ENCODE results near the gene BCL11A.

DNA sequence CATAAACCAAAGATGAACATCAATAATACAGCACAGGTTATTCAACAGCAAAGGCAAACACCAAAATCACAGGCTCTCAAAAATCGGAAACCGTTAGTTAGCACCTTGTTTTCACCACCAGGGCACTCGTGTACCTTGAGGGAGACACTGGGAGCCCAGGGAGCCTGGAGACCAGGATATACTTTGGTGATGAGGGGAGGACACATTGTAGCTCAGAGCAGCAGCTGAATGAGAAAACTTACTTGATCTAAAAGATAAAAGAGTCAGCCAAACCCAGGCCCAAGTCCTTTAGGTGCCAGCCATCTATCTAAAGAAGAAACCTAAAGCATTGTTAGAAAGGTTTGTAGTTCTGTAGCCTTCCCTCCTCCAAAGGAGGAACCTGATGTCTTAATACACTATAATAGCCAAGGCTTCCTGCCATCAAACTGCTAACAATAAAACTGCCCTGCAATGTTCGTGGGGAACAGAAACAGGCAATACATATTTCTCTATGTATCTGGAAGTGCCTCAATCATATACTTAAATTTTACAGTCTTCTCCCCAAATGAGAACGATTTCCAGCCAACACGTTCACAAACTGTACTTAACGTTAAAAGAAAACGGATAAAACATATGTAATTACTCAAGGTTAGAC is 19.3 kb downstream of the BCL11A start:
- TF ChIP-seq, protein P1, sequence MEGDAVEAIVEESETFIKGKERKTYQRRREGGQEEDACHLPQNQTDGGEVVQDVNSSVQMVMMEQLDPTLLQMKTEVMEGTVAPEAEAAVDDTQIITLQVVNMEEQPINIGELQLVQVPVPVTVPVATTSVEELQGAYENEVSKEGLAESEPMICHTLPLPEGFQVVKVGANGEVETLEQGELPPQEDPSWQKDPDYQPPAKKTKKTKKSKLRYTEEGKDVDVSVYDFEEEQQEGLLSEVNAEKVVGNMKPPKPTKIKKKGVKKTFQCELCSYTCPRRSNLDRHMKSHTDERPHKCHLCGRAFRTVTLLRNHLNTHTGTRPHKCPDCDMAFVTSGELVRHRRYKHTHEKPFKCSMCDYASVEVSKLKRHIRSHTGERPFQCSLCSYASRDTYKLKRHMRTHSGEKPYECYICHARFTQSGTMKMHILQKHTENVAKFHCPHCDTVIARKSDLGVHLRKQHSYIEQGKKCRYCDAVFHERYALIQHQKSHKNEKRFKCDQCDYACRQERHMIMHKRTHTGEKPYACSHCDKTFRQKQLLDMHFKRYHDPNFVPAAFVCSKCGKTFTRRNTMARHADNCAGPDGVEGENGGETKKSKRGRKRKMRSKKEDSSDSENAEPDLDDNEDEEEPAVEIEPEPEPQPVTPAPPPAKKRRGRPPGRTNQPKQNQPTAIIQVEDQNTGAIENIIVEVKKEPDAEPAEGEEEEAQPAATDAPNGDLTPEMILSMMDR (IDR thresholded peaks at IDR 0.05 in 8 of 11, conservative IDR thresholded peaks at IDR 0.05 in 3 of 11) = no peak
- TF ChIP-seq POLR2AphosphoS5 (IDR thresholded peaks at IDR 0.05) = no peak
